Measurements from ENCODE around the gene MFSD2B. TPM values are rescaled to one million over a fixed set of nuclear protein-coding genes. Genes with fewer than 3 reads are reported as not detected.
"Not testable (repeated sequence)": the region's sequence is repeated elsewhere in the genome, so short reads cannot be mapped to it uniquely, and the experiment has no call there.

The MFSD2B gene, protein sequence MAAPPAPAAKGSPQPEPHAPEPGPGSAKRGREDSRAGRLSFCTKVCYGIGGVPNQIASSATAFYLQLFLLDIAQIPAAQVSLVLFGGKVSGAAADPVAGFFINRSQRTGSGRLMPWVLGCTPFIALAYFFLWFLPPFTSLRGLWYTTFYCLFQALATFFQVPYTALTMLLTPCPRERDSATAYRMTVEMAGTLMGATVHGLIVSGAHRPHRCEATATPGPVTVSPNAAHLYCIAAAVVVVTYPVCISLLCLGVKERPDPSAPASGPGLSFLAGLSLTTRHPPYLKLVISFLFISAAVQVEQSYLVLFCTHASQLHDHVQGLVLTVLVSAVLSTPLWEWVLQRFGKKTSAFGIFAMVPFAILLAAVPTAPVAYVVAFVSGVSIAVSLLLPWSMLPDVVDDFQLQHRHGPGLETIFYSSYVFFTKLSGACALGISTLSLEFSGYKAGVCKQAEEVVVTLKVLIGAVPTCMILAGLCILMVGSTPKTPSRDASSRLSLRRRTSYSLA
- under 1 TPM in 1 of 2 donors, not detected in 1; 0.16 TPM for total RNA-seq

DNA sequence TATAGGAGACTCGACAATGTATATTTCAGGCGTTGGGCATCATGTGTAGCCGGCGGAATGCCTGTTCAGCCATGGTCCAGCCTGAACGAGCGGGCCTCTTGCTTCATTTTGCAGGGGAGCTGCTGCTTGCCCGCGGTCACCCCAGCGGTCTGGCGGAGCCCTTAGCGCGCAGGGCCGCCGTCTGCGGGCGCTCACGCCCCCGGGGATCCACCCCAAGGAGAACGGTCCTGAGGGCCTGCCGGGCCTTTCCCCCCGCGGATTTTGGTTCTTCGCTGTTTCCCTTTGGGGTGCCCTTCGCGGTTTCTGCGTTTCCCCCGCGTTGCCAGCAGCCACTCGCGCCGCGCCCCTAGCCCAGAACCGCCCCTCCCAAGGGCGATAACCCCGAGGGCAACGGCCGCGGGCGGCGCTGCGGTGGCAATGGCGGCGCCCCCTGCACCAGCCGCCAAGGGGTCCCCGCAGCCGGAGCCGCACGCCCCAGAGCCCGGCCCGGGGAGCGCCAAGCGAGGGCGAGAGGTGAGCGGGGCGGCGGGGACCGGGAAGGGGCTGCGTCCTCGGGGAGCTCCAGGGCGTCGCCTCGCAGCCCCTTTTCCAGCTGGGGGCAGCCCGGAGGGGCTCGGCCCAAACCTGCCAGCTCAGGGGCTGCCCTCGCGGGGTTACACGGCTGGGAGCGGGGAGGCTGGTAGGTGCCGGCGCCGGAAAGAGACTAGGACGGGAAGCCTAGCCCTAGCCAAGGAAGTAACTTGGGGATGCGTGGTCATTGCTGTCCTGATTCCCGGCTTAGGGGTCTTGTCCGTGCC lies at the start of gene MFSD2B:
MFSD2B (plus strand) TSS at position 406 of the 797 bp plus-strand sequence; CDS start at position 418, 12 bp downstream.
- ATAC-seq (peak in 1 of 2 donors; percentile 63), DNase-seq (ENCODE audit: low spot score in 2 of 2) (no peak)
- Mint-ChIP-seq H3K27ac (no peak within 1 kb of the TSS), H3K9me3 (no peaks in the 10 kb centered on the region), H3K36me3 (no peaks in the 10 kb centered on the region)

DNA sequence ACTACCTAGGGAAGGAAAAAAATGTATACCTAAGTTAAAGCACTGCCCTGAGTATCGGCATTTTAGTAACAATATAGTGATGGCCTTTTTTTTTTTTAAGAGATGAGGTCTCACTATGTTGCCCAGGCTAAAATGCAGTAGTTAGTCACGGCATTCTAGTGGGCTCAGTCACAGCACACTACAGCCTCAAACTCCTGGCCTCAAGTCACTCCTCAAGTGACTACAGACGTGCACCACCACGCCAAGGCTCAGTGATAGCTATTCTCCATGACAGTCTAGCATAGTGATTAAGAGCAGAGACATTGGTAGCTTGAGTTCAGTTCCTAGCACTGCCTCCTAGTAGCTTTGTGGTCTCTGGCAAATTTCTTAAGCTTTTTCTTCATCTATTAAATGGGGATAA lies 42.0 kb upstream of the MFSD2B start:
- DNase-seq (ENCODE audit: low spot score in 2 of 2), result no peak
- Mint-ChIP-seq H3K9me3 (no peaks in the 10 kb centered on the region), H3K36me3 (peaks cover 0 to 1% of the 10 kb centered on the region in 2 donors), H3K27ac (no peak overlapping the region)
- ATAC-seq, result no peak

DNA sequence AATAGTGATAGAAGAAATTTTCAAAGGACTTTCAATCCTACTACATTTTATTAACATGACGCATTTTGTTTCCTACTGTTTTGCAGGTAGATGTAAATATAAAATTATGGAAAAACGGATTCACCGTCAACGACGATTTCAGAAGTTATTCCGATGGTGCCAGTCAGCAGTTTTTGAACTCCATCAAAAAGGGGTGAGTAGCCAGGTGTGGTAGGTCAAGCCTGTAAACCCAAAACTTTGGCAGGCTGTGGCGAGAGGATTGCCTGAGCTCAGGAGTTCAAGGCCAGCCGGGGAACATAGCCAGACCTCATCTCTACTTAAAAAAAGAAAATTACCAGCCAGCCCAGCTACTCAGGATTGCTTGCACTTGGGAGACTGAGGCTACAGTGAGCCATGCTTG lies 33.0 kb upstream of the MFSD2B start:
- no peak for ATAC-seq
- no peak for DNase-seq (ENCODE audit: low spot score in 2 of 2)
- H3K27ac Mint-ChIP-seq, result no peak overlapping the region
- H3K9me3 Mint-ChIP-seq, result no peaks in the 10 kb centered on the region
- peaks cover 0 to 9% of the 10 kb centered on the region in 2 donors for H3K36me3 Mint-ChIP-seq

DNA sequence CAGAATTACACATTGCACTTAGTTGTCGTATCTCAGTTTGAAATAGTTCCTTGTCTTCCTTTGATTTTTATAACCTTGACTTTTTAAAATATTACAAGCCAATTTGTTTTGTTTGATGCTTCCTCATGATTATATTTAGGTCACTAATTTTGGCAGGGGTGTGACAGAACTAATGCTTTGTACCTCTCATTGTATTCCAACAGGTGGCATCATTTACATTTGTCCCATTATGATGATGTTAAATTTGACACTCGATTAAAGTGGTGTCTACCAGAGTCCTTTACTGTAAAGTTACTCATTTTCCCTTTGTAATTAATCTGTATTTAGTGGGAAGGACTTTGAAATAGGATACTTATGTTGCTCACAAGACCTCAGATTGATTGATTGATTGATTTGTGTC lies 21.5 kb upstream of the MFSD2B start:
- no peak for ATAC-seq

DNA sequence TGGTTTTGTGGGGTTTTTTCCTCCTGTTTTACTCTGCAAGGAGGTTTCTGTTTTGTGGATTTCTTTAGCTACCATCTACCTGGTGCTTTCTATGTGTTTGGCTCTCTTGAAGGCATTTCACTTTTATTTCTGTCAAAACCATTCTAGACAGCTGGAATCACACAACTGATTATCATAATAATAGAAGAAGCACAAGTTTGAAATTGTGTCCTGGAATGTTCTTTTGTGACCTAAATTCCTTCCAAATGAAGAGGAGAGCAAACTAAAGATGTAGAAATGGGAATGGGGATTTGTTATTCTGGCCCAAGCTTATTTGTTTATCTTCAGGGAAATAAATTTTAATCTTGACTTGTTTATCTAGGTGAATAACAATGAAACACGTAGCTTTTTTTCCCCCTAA lies 17.0 kb upstream of the MFSD2B start:
- DNase-seq (ENCODE audit: low spot score in 2 of 2) (no peak), ATAC-seq (no peak)
- Mint-ChIP-seq H3K27ac (no peak overlapping the region), H3K9me3 (no peaks in the 10 kb centered on the region), H3K36me3 (no peaks in the 10 kb centered on the region)

More for the DNA sequence above, 21.5 kb upstream of the MFSD2B start:
- no peak for DNase-seq (ENCODE audit: low spot score in 2 of 2)
- H3K27ac Mint-ChIP-seq, result no peak overlapping the region
- no peaks in the 10 kb centered on the region for H3K9me3 Mint-ChIP-seq
- H3K36me3 Mint-ChIP-seq, result no peaks in the 10 kb centered on the region

DNA sequence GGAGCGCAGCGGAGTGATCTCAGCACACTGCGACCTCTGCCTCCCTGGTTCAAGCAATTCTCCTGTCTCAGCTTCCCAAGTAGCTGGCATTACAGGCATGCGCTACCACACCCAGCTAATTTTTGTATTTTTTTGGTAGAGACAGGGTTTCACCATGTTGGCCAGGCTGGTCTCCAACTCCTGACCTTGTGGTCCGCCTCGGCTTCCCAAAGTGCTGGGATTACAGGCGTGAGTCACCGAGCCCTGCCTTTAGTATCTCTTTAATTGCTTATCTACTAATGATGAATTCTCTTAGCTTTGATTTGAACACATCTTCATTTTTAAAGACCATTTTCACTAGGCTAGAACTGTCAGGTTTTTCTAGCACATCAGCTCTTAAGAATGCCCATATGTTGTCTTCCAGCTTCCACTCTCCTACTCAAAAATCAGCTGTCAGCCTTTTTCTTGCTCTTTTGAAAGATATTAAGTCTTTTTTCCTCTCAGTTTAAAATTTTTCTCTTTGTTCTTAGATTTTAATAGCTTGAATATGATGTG lies 16.1 kb upstream of the MFSD2B start:
- ATAC-seq (no peak), DNase-seq (ENCODE audit: low spot score in 2 of 2) (no peak)
- no peaks in the 10 kb centered on the region for H3K36me3 Mint-ChIP-seq
- H3K27ac Mint-ChIP-seq, result no peak overlapping the region
- no peaks in the 10 kb centered on the region for H3K9me3 Mint-ChIP-seq

DNA sequence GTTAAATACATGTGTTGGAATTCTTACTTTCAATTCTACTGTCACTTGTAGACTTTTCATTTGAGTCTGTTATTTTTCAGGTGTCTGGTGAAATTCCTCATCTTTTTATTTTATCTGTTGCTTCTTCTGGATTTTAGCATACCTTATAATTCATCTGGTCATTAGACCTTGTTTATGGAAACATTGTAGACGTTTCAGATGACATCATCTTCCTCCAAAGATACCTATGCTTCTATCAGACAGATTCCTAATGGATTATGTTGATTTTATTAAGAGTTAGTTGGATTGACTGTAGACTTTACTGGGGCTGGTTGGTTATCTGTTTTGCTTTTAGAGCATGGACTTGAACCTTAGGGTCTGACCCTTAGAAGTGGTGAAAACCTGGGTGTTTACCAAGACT lies 15.3 kb upstream of the MFSD2B start:
- H3K36me3 Mint-ChIP-seq, result no peaks in the 10 kb centered on the region
- no peaks in the 10 kb centered on the region for H3K9me3 Mint-ChIP-seq
- ATAC-seq (no peak), DNase-seq (ENCODE audit: low spot score in 2 of 2) (no peak)
- H3K27ac Mint-ChIP-seq, result no peak overlapping the region

DNA sequence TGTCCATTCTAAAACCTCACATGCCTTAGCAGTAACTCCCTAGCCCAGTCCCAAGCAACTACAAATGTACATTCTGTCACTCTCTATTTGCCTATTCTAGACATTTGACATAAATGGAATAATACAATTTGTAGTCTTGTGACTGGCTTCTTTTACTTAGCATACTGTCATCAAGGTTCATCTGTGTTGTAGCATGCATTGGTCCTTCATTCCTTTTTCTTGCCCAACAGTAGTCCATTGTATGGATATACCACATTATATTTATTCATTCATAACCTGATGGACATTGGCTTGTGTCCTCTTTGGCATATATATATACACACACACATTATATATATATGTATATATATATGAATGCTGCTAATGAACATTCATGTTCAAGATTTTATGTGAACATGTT lies 2.2 kb upstream of the MFSD2B start:
- no peak overlapping the region for H3K27ac Mint-ChIP-seq
- DNase-seq (ENCODE audit: low spot score in 2 of 2), result no peak
- H3K9me3 Mint-ChIP-seq, result no peaks in the 10 kb centered on the region
- H3K36me3 Mint-ChIP-seq, result no peaks in the 10 kb centered on the region
- ATAC-seq, result no peak

DNA sequence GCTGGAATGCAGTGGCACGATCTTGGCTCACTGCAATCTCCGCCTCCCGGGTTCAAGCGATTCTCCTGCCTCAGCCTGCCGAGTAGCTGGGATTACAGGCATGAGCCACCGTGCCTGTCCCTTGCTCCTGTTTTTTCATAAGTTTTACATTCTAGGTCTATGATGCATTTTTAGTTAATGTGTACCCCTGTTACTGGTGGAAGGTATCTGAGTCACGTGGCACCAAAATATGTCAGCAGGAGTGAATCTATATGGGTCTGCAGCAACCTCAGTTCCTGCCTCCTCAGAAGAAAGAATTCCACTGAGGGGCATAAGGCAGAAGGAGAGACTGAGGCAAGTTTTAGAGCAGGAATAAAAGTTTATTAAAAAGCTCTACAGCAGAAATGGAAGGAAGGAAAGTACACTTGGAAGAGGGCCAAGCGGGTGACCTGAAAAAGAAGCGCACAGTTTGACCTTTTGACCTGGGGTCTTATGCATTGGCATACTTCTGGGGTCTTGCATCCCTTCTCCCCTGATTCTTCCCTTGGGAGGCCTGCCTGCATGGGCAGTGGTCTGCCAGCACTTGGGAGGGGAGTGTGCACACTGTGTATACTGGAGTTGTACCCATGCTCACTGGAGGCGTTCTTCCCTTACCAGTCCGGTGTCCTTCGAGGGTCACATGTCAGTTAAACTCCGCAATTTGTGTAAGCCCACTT lies 1.1 kb upstream of the MFSD2B start:
- DNase-seq (ENCODE audit: low spot score in 2 of 2) (no peak), ATAC-seq (no peak)
- no peak overlapping the region for H3K27ac Mint-ChIP-seq
- H3K9me3 Mint-ChIP-seq, result no peaks in the 10 kb centered on the region
- H3K36me3 Mint-ChIP-seq, result no peaks in the 10 kb centered on the region

DNA sequence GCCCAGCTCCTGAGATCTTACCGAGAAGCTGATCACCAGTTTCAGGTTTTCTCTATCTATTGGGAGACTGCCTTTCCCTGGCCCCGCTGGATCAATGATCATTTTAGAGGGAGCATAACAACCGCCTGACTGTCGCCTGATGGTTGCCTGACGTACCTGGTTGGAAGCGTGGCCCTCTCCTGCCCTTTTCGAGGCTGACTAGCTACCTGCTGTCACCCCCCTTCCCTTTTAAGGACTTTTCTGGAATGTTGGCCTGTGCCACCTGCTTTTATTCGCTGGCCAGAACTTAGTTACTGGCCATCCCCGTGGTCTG lies 562 bp upstream of the MFSD2B start:
- no peaks in the 10 kb centered on the region for H3K9me3 Mint-ChIP-seq
- no peaks in the 10 kb centered on the region for H3K36me3 Mint-ChIP-seq
- H3K27ac Mint-ChIP-seq, result no peak overlapping the region

DNA sequence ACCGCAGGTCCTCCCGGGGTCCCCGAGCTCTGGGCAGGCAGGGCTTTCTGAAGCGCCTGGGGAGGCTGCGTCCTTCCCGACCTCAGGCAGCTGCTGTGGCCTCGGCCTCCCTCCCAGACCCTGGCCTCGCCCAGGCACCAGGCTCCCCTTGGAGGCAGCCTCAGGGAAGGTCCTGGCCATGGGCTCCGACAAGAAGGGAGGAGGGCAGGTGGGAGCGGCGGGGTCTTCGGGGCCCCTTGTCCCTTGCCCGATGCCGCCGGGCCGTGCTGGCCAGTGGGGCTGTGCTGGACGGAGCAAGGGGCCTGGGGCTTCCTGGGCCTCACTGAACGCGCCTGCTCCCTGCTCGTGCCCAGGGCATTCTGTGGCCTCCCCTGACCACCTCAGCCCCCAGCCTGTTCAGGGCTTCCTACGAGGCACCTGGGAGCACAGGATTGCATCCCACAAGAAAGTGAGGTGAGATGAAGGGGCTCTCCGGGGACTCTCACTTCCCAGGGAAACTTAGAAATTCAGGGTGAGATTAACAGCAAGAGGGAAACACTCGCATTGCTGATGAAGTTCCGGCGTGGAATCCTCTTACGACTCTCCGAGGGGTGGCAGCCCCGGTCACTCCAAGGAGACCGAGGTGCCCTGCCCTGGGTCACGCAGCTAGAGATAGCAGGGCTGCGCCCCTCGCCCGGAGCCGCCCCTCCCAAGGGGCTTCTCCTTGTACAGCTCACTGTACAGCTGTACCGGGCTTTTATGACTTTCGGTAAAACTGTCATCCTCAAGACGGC lies 778 bp downstream of the MFSD2B start:
- ATAC-seq (peak in 1 of 2 donors; percentile 30), DNase-seq (ENCODE audit: low spot score in 2 of 2) (no peak)
- Mint-ChIP-seq H3K9me3 (no peaks in the 10 kb centered on the region), H3K27ac (no peak overlapping the region), H3K36me3 (no peaks in the 10 kb centered on the region)

More for the DNA sequence above, 562 bp upstream of the MFSD2B start:
- DNase-seq (ENCODE audit: low spot score in 2 of 2) (no peak), ATAC-seq (no peak)

DNA sequence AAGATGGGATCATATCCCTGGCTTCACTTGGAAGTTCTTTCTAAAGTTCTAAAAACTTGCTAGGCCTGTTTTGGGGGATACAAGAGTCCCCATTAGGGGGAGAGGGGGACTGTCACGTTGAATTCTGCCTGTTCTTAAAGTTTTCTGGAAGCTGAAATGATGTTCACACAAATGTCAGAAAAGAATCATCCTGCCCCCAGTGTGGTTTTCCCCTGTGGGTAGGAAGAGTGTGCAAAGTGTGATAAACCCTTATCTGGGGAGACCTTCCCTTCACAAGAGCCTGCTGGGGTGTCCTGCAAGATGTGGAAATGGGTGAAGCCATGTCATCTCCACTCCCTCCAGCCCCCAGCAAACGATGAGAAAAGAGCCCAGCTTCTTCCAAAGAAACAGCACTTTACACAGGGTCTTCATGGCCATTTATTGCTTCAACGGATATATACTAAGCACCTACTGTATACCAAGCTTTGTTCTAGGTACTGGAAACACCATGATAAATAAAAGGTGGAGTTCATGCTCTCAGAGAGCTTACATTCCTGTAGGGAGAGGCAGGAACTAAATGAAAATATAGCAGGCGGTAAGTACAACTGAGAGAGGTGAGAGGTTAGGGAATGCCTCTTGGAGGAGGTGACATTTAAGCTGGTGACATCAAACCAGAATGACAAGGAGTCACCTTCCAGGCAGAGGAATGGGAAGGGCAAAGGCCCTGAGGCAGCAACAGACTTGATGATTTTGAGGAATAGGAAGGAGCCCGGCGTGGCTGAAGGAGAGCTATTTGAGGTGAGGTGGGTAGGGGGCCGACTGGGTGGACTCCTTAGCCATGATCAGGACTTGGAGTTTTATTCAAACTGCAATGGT lies 1.6 kb downstream of the MFSD2B start:
- Mint-ChIP-seq H3K27ac (no peak overlapping the region), H3K36me3 (no peaks in the 10 kb centered on the region), H3K9me3 (no peaks in the 10 kb centered on the region)
- DNase-seq (ENCODE audit: low spot score in 2 of 2) (no peak), ATAC-seq (no peak)

DNA sequence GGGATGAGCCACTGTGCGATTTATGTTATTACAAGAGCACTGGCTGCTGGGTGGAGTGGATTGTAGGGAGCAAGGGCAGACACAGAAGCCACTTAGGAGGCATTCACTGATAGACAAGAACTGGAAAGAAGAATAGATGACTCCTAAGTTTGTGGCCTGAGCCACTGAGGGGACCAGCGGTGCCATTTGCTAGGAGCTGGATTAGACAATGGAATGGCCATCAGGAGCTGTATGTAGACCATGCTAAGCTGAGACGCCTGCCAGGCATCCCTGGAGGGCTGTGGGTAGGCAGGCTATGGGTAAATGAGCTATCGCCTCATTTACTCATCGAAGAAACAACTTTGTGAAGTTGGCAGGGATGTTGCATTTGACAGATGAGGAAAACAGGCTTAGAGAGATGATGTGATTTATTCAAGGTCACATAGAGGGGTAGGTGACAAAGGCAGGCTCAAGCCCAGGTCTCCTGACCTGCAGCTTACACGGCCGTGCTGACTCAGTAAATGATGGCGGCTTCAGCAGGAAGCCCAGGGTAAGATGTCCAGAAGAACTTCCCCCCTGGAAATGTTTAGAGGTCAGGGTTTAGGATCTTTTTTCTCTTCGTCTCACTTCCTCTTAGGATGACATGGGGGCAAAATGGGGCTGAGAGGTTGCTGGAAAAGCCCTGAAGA lies 2.8 kb downstream of the MFSD2B start:
- Mint-ChIP-seq H3K36me3 (no peaks in the 10 kb centered on the region), H3K27ac (no peak overlapping the region), H3K9me3 (no peaks in the 10 kb centered on the region)
- DNase-seq (ENCODE audit: low spot score in 2 of 2) (no peak), ATAC-seq (no peak)

DNA sequence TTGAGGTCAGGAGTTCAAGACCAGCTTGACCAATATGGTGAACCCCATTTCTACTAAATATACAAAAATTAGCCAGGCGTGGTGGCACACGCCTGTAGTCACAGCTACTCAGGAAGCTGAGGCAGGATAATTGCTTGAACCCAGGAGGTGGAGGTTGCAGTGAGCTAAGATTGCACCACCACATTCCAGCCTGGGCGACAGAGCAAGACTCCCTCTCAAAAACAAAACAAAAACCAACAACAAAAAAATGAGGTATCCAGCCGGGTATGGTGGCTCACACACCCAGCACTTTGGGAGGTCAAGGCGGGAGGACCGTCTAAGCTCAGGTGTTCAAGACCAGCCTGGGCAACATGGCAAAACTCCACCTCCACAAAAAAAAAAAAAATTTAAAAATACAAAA lies 5.0 kb downstream of the MFSD2B start:
- ATAC-seq; DNase-seq (ENCODE audit: low spot score in 2 of 2); H3K27ac Mint-ChIP-seq; H3K36me3 Mint-ChIP-seq; H3K9me3 Mint-ChIP-seq: not testable (repeated sequence)

Measured in activated naive CD4-positive, alpha-beta T cell treated with anti-CD3 and anti-CD28 coated beads, Interleukin-2, amount 50 U/mL, for 72 hours (primary cell).